Measurements from ENCODE around the gene SKAP2. TPM values are rescaled to one million over a fixed set of nuclear protein-coding genes. Genes with fewer than 3 reads are reported as not detected.
A peak's percentile ranks its signal among the peaks of the same experiment; 100 is the strongest.

SKAP2 gene
- total RNA-seq, 1 donor from 2014 or later: 45.9 TPM

GRCh38 chr7:26639695-26640094 lies 224.7 kb downstream of the SKAP2 start:
- no peak for DNase-seq (ENCODE audit: low spot score)

- no peak for DNase-seq (ENCODE audit: low spot score)
Observed at GRCh38 chr7:26639111-26639510, 225.3 kb downstream of the SKAP2 start.

GRCh38 chr7:26638140-26638539 lies 226.2 kb downstream of the SKAP2 start:
- DNase-seq (ENCODE audit: low spot score): no peak

GRCh38 chr7:26637610-26638009 lies 226.8 kb downstream of the SKAP2 start:
- no peak for DNase-seq (ENCODE audit: low spot score)

- no peak for DNase-seq (ENCODE audit: low spot score)
Observed at GRCh38 chr7:26636808-26637207, 227.6 kb downstream of the SKAP2 start.

- DNase-seq (ENCODE audit: low spot score): peak; percentile 37
Observed at GRCh38 chr7:26633557-26633956, 230.8 kb downstream of the SKAP2 start.

GRCh38 chr7:26631601-26632000 lies 232.8 kb downstream of the SKAP2 start:
- DNase-seq (ENCODE audit: low spot score): peak; percentile 55

GRCh38 chr7:26630941-26631580 lies 233.3 kb downstream of the SKAP2 start:
- DNase-seq (ENCODE audit: low spot score): peak; percentile 39

GRCh38 chr7:26630361-26630760 lies 234.0 kb downstream of the SKAP2 start:
- peak; percentile 81 for DNase-seq (ENCODE audit: low spot score)

GRCh38 chr7:26629696-26630095 lies 234.7 kb downstream of the SKAP2 start:
- DNase-seq (ENCODE audit: low spot score): no peak

GRCh38 chr7:26627891-26628341 lies 236.5 kb downstream of the SKAP2 start:
- DNase-seq (ENCODE audit: low spot score): peak; percentile 81

- peak; percentile 39 for DNase-seq (ENCODE audit: low spot score)
Observed at GRCh38 chr7:26627221-26627620, 237.2 kb downstream of the SKAP2 start.

GRCh38 chr7:26626687-26627086 lies 237.7 kb downstream of the SKAP2 start:
- DNase-seq (ENCODE audit: low spot score): peak; percentile 30

GRCh38 chr7:26626156-26626555 lies 238.2 kb downstream of the SKAP2 start:
- DNase-seq (ENCODE audit: low spot score): peak; percentile 33

- peak; percentile 53 for DNase-seq (ENCODE audit: low spot score)
Observed at GRCh38 chr7:26625286-26625685, 239.1 kb downstream of the SKAP2 start.

GRCh38 chr7:26624839-26625238 lies 239.6 kb downstream of the SKAP2 start:
- peak; percentile 73 for DNase-seq (ENCODE audit: low spot score)

- DNase-seq (ENCODE audit: low spot score): peak; percentile 86
Observed at GRCh38 chr7:26624431-26624830, 240.0 kb downstream of the SKAP2 start.

GRCh38 chr7:26620352-26620751 lies 244.0 kb downstream of the SKAP2 start:
- DNase-seq (ENCODE audit: low spot score): no peak

GRCh38 chr7:26619348-26619984 lies 244.9 kb downstream of the SKAP2 start:
- peak; percentile 53 for DNase-seq (ENCODE audit: low spot score)

- DNase-seq (ENCODE audit: low spot score): peak; percentile 30
Observed at GRCh38 chr7:26618898-26619297, 245.5 kb downstream of the SKAP2 start.

GRCh38 chr7:26618449-26618848 lies 245.9 kb downstream of the SKAP2 start:
- DNase-seq (ENCODE audit: low spot score): peak; percentile 68
